ENCODE data around the gene PIN1.
"Not testable (repeated sequence)": the region's sequence is repeated elsewhere in the genome, so short reads cannot be mapped to it uniquely, and the experiment has no call there.

The PIN1 gene

GRCh38 chr19:9834726-9835506, at the start of gene PIN1:
TSS of gene PIN1 (plus strand) at chr19:9835318. CDS start at chr19:9835345, 27 bp downstream.
- DNase-seq: peak; percentile 99

DNA sequence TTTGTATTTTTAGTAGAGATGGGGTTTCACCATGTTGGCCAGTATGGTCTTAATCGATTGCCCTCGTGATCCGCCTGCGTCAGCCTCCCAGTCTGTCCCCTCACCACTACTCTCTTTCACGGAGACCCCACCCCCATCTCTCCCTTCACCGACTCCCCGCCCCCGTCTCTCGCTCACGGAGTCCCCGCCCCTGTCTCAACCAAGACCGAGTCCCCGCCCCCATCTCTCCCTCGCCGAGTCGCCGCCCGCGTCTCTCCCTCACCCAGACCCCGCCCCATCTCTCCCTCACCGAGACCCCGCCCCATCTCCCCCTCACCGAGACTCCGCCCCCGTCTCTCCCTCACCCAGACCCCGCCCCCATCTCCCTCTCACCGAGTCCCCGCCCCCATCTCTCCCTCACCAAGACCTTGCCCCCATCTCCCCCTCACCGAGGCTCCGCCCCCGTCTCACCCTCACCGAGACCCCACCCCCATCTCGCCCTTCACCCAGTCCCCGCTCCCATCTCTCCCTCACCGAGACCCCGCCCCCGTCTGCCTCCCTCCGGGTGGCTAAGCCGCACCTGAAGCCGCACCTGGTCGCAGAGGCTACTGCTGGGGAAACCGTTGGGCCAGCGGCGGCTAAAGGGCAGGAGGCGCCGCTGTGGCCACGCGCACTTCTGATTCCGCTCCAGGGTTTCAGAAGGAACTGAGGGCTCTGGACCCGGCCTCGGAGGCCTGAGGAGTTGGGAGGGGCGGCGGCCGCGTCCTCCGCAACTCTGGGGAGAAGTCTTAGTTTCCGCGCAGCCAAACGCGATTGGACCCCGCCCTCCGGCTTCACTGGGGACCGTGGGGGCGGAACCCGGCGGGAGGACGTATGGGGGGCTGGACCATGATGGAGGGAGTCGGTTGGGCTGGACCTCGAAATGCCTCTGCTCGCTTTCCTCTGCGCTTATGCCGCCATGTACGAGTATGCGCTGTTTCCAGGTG, 49.5 kb upstream of the PIN1 start:
- DNase-seq: peak; percentile 90

- no peak for DNase-seq
Measured at GRCh38 chr19:9786342-9786741, 48.8 kb upstream of the PIN1 start.

GRCh38 chr19:9786819-9787218, 48.3 kb upstream of the PIN1 start:
- DNase-seq: no peak

- not testable (repeated sequence) for DNase-seq
Measured at GRCh38 chr19:9788604-9789003, 46.5 kb upstream of the PIN1 start.

- no peak for DNase-seq
Measured at GRCh38 chr19:9789066-9789465, 46.1 kb upstream of the PIN1 start.

DNA sequence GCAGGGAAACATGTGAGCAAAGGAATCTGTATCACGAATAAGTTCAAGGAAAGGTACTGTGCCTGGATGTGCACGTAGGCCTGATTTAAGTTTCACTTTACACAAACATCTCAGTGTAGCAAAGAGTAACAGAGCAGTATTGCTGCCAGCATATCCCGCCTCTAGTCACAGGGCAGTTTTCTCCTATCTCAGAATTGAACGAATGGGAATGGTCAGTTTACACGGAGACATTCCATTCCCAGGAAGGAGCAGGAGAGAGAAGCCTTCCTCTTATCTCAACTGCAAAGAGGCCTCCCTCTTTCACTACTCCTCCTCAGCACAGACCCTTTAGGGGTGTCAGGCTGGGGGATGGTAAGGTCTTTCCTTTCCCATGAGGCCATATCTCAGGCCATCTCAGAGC, 45.5 kb upstream of the PIN1 start:
- DNase-seq: not testable (repeated sequence)

GRCh38 chr19:9791073-9791367, 44.1 kb upstream of the PIN1 start:
- not testable (repeated sequence) for DNase-seq

- peak; percentile 82 for DNase-seq
Measured at GRCh38 chr19:9791552-9792205, 43.4 kb upstream of the PIN1 start.

GRCh38 chr19:9792206-9793070, 42.7 kb upstream of the PIN1 start:
- peak; percentile 91 for DNase-seq

- DNase-seq: no peak
Measured at GRCh38 chr19:9793071-9793591, 42.0 kb upstream of the PIN1 start.

DNA sequence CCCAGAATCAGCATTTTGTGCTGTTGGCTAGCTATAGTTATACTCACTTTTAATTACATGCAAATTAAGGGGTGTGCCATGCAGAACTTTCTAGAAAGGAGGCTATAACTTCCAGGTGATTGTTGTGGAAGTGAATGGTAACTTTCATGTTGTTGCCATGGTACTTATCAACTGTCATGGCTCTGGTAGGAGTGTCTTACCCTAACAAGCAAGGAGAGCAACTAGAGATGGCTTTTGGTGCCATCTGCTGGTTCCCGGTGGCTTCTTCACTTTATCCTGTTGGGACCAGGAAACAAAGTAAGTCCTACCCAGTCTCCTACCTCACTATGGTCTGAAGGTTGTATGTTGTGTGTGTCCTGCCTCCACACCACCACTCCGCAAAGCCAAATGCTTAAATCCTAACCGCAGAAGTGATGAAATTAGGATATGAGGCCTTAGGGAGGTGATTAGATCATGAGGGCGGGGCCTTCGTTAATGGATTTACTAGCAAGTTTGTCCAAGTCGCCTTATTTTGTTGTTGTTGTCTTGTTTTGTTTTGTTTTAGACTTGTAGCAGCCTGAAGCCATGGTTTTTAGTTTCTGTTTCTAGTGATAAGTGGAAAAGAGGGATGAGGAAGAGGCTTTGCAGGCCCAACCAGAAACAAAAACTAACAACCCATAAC, 38.9 kb upstream of the PIN1 start:
- DNase-seq: peak; percentile 78

GRCh38 chr19:9797871-9798270, 37.2 kb upstream of the PIN1 start:
- no peak for DNase-seq

GRCh38 chr19:9799162-9799561, 36.0 kb upstream of the PIN1 start:
- no peak for DNase-seq

GRCh38 chr19:9801976-9802375, 33.1 kb upstream of the PIN1 start:
- no peak for DNase-seq

GRCh38 chr19:9806803-9807202, 28.3 kb upstream of the PIN1 start:
- DNase-seq: no peak

GRCh38 chr19:9808855-9809824, 26.0 kb upstream of the PIN1 start:
- DNase-seq: no peak

DNA sequence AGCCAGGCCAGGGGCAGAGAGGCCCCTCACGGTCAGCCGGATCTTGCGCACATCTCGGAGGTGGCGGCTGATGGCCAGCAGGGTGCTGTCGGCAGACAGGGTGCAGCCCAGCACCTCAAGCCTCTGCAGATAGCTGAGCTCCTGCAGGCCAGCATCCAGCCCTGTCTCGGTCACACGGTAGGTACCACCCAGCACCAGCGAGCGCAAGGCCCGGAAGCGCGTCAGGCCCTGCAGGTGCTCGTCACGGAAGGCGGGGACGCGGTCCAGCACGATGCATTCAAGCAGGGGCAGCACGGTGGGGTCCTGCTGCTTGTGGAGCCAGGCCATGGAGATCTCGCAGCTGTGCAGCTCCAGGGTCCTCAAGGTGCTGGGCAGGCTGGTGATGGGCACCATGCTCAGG, 24.0 kb upstream of the PIN1 start:
- no peak for DNase-seq

GRCh38 chr19:9818175-9818733, 16.9 kb upstream of the PIN1 start:
- no peak for DNase-seq

Data from NCI-H1092 treated with DMSO at 0.1 percent for 48 hours (cell line).